GM18909 (cell line): Measurements from ENCODE around the gene OR51S1.
"Not testable (repeated sequence)": the region's sequence is repeated elsewhere in the genome, so short reads cannot be mapped to it uniquely, and the experiment has no call there.

ENCODE experiments used
- ATAC-seq: cut with Tn5 transposase; IDR thresholded peaks from one replicate; pipeline ENCODE4 v1.9.1; 2021; ENCODE audit warnings: mild to moderate bottlenecking; ENCODE audit not compliant: unreplicated experiment, poor library complexity

The OR51S1 gene, protein sequence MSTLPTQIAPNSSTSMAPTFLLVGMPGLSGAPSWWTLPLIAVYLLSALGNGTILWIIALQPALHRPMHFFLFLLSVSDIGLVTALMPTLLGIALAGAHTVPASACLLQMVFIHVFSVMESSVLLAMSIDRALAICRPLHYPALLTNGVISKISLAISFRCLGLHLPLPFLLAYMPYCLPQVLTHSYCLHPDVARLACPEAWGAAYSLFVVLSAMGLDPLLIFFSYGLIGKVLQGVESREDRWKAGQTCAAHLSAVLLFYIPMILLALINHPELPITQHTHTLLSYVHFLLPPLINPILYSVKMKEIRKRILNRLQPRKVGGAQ

DNA sequence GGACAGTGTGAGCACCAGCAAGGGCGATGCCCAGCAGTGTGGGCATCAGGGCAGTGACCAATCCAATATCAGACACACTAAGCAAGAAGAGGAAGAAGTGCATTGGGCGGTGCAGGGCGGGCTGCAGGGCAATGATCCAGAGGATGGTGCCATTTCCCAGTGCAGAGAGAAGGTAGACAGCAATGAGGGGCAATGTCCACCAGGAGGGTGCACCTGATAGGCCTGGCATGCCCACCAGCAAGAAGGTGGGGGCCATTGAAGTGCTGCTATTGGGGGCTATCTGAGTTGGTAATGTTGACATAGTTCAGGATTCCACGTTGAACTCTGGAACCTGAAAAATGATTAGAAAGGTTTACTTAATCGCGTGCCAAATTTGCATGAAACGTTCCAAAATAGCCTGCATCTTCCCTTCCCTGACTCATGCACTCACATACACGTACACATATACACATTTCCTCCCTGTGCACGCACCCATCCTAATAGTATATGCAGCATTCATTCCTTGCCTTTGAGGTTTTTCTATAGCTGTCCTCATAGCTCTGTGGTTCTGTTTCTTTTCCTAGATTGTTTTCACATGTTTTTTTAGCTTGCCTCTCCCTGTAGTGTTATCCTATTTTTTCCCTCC, at the start of gene OR51S1:
Gene OR51S1, minus strand, starts transcription at position 301 of the 625 bp plus-strand sequence. Its CDS starts 0 bp downstream, at position 301.
- no peak for ATAC-seq

DNA sequence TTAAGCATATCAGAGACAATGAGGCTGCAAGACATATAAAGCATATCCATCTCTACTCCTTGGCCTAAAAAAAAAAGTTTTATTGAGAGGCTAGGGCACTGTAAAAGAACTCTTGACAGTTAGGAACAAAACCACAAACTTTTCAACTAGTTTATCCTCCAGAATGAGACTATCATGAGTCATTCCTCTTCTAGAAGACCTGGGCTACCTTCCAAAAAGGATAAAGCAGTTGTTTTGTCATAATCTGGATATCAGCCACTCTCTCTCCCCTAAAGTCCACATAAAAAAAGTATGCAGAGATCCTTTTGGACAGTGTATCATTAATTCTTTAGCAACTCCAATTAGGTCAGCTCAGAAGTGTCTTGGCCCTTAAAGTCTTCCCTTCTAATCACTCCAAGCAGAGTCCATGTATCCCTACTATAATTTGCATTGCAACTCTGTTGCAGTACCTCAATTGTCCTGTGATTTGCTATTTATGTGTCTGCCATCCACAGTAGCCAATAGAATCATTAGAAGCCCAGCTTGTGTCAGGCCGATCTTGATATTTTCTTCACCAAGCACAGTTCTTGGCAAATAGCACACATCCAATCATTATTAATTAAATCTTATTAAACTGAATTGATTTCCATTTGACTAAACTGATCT, 43.1 kb upstream of the OR51S1 start:
- no peak for ATAC-seq

- ATAC-seq, result no peak
Measured at GRCh38 chr11:4890279-4890678, 41.3 kb upstream of the OR51S1 start.

GRCh38 chr11:4887591-4887990, 38.6 kb upstream of the OR51S1 start:
- no peak for ATAC-seq

- no peak for ATAC-seq
Measured at GRCh38 chr11:4886186-4886585, 37.2 kb upstream of the OR51S1 start.

DNA sequence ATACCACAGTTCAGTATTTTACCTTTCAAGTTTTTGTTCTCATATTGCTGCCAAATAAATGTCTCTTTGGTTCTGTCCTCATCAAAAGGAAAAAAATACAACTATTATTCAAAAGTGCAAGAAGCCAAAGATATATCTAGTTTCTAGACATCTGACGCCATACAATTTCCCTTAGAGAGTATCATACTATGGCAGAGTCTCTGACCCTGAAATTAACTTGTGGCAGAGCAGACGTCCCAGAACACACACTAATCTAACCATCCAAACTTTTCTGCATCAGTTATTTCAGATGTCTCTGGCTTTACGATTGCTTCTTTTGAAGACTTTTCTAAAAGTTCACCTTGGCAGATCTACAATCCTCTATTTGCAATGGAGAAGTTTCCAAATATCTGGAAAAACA, 35.4 kb upstream of the OR51S1 start:
- no peak for ATAC-seq

GRCh38 chr11:4882543-4882942, 33.5 kb upstream of the OR51S1 start:
- ATAC-seq, result no peak

DNA sequence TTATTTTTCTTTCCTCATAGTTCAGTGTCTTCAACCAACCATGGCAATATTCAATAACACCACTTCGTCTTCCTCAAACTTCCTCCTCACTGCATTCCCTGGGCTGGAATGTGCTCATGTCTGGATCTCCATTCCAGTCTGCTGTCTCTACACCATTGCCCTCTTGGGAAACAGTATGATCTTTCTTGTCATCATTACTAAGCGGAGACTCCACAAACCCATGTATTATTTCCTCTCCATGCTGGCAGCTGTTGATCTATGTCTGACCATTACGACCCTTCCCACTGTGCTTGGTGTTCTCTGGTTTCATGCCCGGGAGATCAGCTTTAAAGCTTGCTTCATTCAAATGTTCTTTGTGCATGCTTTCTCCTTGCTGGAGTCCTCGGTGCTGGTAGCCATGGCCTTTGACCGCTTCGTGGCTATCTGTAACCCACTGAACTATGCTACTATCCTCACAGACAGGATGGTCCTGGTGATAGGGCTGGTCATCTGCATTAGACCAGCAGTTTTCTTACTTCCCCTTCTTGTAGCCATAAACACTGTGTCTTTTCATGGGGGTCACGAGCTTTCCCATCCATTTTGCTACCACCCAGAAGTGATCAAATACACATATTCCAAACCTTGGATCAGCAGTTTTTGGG, 33.0 kb upstream of the OR51S1 start, which contains the start of gene OR51T1:
Gene OR51T1, plus strand, starts transcription at position 41 of the 641 bp plus-strand sequence. Its CDS starts 0 bp downstream, at position 41.
- ATAC-seq, result no peak

DNA sequence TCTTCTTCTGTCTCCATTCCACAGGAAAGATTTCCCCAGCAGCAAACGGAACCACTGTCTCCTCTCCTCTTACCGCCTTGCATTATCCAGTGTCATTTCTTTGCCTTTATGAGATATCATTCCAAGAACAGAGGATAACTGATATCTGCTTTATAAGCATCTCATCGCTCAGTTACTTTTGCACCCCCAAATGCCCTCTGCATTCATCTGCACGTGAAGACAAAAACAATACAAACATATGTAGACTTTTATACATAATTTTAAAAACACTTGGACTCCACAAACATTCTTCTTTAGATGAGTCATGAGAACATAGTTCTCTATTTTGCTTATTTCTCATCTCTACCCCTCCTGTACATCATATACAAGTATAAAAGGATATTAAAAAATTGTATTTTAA, 32.2 kb upstream of the OR51S1 start:
- ATAC-seq, result no peak

DNA sequence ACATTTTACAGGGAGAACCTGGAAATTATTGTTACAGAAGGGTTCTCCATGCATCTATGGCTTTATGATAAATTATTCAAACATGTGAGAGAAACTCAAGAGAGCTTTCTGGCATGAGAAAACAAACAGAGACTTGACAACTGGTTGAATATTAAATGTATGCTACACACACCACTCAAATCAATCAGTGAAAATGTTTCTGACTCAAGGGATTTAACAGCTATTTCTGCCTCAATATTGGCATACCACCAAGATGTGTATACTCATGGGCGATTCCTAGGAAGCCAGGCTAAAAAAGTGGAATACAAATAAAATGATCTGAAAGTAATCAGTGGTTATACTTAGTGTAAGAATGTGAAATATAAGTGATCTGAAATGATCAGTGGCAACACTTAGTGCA, 16.8 kb upstream of the OR51S1 start:
- no peak for ATAC-seq

GRCh38 chr11:4863876-4864275, 14.9 kb upstream of the OR51S1 start:
- no peak for ATAC-seq

DNA sequence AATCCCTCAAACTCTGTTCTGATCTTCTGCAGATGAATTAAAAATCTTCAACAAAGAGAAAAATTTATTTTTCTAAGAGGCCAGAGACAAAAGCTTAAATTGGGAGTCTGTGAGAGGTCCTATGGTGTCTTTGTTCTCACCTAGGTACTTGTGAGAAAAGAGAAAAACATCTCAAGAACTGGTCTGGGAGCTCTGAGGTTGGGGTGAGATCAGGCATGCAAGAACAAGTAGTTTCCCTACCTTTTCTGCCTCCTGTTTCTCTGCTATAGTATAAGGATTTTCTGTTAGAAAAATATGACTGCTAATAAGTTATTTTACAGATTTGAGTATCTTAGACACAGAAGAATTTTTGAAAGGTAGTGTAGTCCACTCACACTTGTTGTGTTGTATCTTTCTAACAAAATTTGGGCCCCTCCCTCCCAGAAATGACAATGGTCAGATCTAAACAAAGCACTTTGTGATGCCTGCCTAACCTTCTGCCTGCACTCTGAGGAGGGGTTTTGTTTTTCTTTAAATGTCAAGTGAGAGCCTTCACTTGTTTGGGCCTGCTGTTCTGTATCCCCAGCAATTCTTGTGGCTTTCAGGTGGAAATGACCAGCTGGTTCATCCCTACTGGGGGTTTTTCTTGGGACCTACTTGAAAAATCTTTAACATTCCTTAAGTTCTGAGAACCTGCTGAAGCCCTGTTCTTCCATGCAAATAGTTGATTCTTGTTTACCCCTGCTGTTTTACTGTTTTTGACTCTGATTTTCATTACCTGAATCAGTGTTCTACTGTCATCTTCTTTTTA, 13.6 kb upstream of the OR51S1 start:
- ATAC-seq, result no peak

DNA sequence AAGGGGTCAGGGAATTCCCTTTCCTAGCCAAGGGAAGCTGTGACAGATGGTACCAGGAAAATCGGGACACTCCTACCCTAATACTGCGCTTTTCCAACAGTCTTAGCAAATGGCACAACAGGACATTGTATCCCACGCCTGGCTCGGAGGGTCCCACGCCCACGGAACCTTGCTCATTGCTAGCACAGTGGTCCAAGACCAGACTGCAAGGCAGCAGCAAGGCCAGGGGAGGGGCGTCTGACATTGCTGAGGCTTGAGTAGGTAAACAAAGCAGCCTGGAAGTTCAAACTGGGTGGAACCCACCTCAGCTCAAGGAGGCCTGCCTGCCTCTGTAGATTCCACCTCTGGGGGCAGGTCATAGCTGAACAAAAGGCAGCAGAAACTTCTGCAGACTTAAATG, 5.3 kb upstream of the OR51S1 start:
- not testable (repeated sequence) for ATAC-seq

- ATAC-seq, result no peak
Measured at GRCh38 chr11:4851033-4851432, 2.0 kb upstream of the OR51S1 start.

- no peak for ATAC-seq
Measured at GRCh38 chr11:4839851-4840549, 9.0 kb downstream of the OR51S1 start.

- ATAC-seq, result no peak
Measured at GRCh38 chr11:4830909-4831308, 18.1 kb downstream of the OR51S1 start.

GRCh38 chr11:4830346-4830745, 18.7 kb downstream of the OR51S1 start:
- ATAC-seq, result no peak

DNA sequence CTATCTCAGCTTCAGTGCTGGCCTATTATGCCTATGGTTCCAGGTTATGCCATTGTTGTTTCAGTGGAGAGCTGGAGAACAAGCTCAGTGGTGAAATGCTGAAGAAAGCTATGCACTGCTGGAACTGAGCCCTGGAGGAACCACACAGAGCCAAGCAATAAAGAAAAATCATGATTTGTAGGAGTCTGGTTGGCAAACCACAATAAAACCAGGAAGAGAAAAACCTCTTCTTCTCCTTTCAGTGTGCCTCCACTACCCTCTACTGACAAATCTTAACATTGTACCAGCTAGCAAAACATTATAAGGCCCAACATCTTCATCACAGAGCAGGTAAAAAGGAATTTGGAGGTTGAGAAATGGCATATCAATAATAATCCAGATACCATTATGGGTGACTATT, 22.6 kb downstream of the OR51S1 start:
- no peak for ATAC-seq

DNA sequence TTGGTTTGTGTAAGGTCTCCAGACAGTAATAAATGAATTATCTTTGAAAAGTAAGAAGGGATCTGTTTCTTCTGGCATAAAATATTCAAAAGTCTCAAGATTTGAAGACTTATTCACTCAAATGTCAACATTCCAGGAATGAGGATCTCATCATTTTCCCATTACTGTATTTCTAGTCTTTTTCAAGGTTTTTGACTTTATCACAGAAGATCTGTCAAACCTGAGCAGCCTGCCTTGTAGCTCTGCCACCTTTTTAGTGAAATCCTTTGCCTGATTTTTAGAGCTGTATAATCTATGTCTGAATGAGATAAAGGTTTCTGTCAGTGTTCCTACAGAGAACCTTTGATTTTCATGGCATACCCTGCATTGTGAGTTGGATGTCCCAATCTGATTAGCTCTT, 23.9 kb downstream of the OR51S1 start:
- ATAC-seq, result no peak

- no peak for ATAC-seq
Measured at GRCh38 chr11:4821021-4821420, 28.0 kb downstream of the OR51S1 start, which contains the start of gene OR51F2. OR51F2 (plus strand) TSS chr11:4821321; CDS start chr11:4821422, 101 bp downstream.
